H1 (cell line): ENCODE results near the gene MRPS31. TPM values are rescaled to one million over a fixed set of nuclear protein-coding genes. Genes with fewer than 3 reads are reported as not detected.

ENCODE experiments used
- CTCF ChIA-PET: fragments of 300-600 bp; sonication (Branson Sonifier 250); formaldehyde crosslinking; loops from one replicate; lab custom pipeline; 2021; ENCODE audit not compliant: partially characterized antibody; lab: Charles Lee
- POLR2A ChIA-PET: fragments of 300-600 bp; sonication (Branson Sonifier 250); formaldehyde crosslinking; loops from one replicate; lab custom pipeline; 2021; ENCODE audit warnings: inconsistent platforms; ENCODE audit not compliant: partially characterized antibody; lab: Charles Lee
- DNase-seq, 2 experiments: peaks; one replicate each; pipeline versions ENCODE4 v3.0.0 to v3.0.0-alpha.2; 2010 to 2022; ENCODE audit warnings: low spot score in 2 of 2, low read depth in 1 of 2, mixed read lengths in 1 of 2
- FAIRE-seq: peaks from 2 replicates; lab custom pipeline; 2011; peaks lifted over from hg19 to GRCh38; lab: Jason Lieb, UNC
- H2AFZ ChIP-seq: 2 replicates; pipeline ENCODE4 v1.8.1; 2012; ENCODE audit warnings: low read length, inconsistent platforms
- H2AK5ac ChIP-seq: 2 replicates; pipeline ENCODE4 v1.6.1; 2013; ENCODE audit warnings: low read depth, low read length
- H2BK120ac ChIP-seq: replicated peaks from 2 replicates; pipeline ENCODE3; 2013; ENCODE audit warnings: low read depth, low read length, inconsistent platforms
- H2BK12ac ChIP-seq: 2 replicates; pipeline ENCODE4 v1.6.1; 2013; ENCODE audit warnings: low read depth, low read length
- H2BK15ac ChIP-seq: 2 replicates; pipeline ENCODE4 v1.6.1; 2013; ENCODE audit warnings: low read length
- H2BK20ac ChIP-seq: 2 replicates; pipeline ENCODE4 v1.6.1; 2013; ENCODE audit warnings: low read length
- H2BK5ac ChIP-seq: 2 replicates; pipeline ENCODE4 v1.6.1; 2013; ENCODE audit warnings: low read depth, low read length
- H3K14ac ChIP-seq: 2 replicates; pipeline ENCODE4 v1.6.1; 2013; ENCODE audit warnings: inconsistent platforms; ENCODE audit not compliant: insufficient read length
- H3K18ac ChIP-seq: 2 replicates; pipeline ENCODE4 v1.6.1; 2013; ENCODE audit warnings: low read length; ENCODE audit errors: extremely low read depth
- H3K23ac ChIP-seq: 2 replicates; pipeline ENCODE4 v1.6.1; 2013; ENCODE audit warnings: inconsistent platforms; ENCODE audit not compliant: insufficient read length
- H3K23me2 ChIP-seq: 2 replicates; pipeline ENCODE4 v1.6.1; 2013; ENCODE audit warnings: low read depth, low read length
- H3K27ac ChIP-seq: 2 replicates; pipeline ENCODE4 v1.6.1; 2011; ENCODE audit warnings: low read depth, low read length, inconsistent platforms
- H3K27me3 ChIP-seq, 4 experiments: replicated peaks in 1 of 4; 1 replicate in 1 of 4; 2 replicates in 3 of 4; pipeline versions ENCODE4 v1.6.1 to v1.8.1; 2011 to 2013; ENCODE audit warnings: low read length in 3 of 4, mild to moderate bottlenecking in 3 of 4, inconsistent platforms in 2 of 4, mixed read lengths in 2 of 4, moderate library complexity in 1 of 4; ENCODE audit not compliant: control insufficient read depth in 3 of 4, insufficient read depth in 3 of 4; ENCODE audit errors: extremely low read depth in 1 of 4
- H3K36me3 ChIP-seq, 4 experiments: 2 replicates each; pipeline versions ENCODE4 v1.6.1 to v1.8.1; 2011 to 2013; ENCODE audit warnings: mild to moderate bottlenecking in 4 of 4, low read length in 3 of 4, moderate library complexity in 2 of 4, control low read depth in 1 of 4, inconsistent platforms in 1 of 4; ENCODE audit not compliant: insufficient read depth in 4 of 4, control insufficient read depth in 2 of 4
- H3K4ac ChIP-seq: replicated peaks from 2 replicates; pipeline ENCODE3; 2013; ENCODE audit warnings: low read length, low read depth, mixed read lengths, inconsistent platforms; ENCODE audit not compliant: insufficient read length
- H3K4me1 ChIP-seq, 4 experiments: replicated peaks in 1 of 4; 1 replicate in 1 of 4; 2 replicates in 3 of 4; pipeline versions ENCODE4 v1.6.1 to v1.8.1; 2011 to 2013; ENCODE audit warnings: low read length in 3 of 4, inconsistent platforms in 2 of 4, mixed read lengths in 1 of 4; ENCODE audit not compliant: insufficient read depth in 4 of 4, control insufficient read depth in 3 of 4
- H3K4me2 ChIP-seq, 2 experiments: 2 replicates each; pipeline versions ENCODE4 v1.6.1 to v1.8.1; 2011 to 2013; ENCODE audit warnings: low read depth in 2 of 2, low read length in 2 of 2, control low read depth in 1 of 2, inconsistent platforms in 1 of 2, mild to moderate bottlenecking in 1 of 2; ENCODE audit not compliant: insufficient read depth in 1 of 2
- H3K4me3 ChIP-seq, 4 experiments: fragments of 200-600, 300-600 bp in 1 of 4; sonication (generic), shearing (Covaris generic), sonication (Bioruptor Twin) in 1 of 4; 2 replicates each; pipeline versions ENCODE4 v1.5.1 to v1.8.1; 2011 to 2016; ENCODE audit warnings: low read length in 4 of 4, low read depth in 3 of 4, control low read depth in 2 of 4, inconsistent platforms in 2 of 4, mild to moderate bottlenecking in 2 of 4, mixed read lengths in 1 of 4, moderate library complexity in 1 of 4; ENCODE audit not compliant: insufficient read depth in 2 of 4; ENCODE audit errors: extremely low read depth in 1 of 4
- H3K56ac ChIP-seq: replicated peaks from 2 replicates; pipeline ENCODE3; 2013; ENCODE audit warnings: low read depth, mild to moderate bottlenecking, mixed read lengths, low read length, inconsistent platforms; ENCODE audit not compliant: insufficient read length
- H3K79me1 ChIP-seq: 2 replicates; pipeline ENCODE4 v1.6.1; 2013; ENCODE audit warnings: low read depth, low read length, control low read depth
- H3K79me2 ChIP-seq, 2 experiments: 2 replicates each; pipeline versions ENCODE4 v1.6.1 to v1.8.1; 2012 to 2013; ENCODE audit warnings: low read length in 2 of 2, mild to moderate bottlenecking in 2 of 2, inconsistent platforms in 1 of 2; ENCODE audit not compliant: insufficient read depth in 2 of 2, control insufficient read depth in 1 of 2
- H3K9ac ChIP-seq, 4 experiments: replicated peaks in 1 of 4; 1 replicate in 1 of 4; 2 replicates in 3 of 4; pipeline versions ENCODE4 v1.6.1 to v1.8.1; 2011 to 2013; ENCODE audit warnings: low read depth in 3 of 4, low read length in 3 of 4, control low read depth in 2 of 4, mild to moderate bottlenecking in 2 of 4, moderate library complexity in 2 of 4, inconsistent platforms in 1 of 4; ENCODE audit errors: extremely low read depth in 1 of 4
- H3K9me3 ChIP-seq, 2 experiments: 2 replicates each; pipeline versions ENCODE4 v1.6.1 to v1.8.1; 2012 to 2013; ENCODE audit warnings: mild to moderate bottlenecking in 2 of 2, moderate library complexity in 2 of 2, control low read depth in 1 of 2, inconsistent platforms in 1 of 2, low read depth in 1 of 2, low read length in 1 of 2, mixed read lengths in 1 of 2; ENCODE audit not compliant: insufficient read depth in 2 of 2
- H4K20me1 ChIP-seq, 2 experiments: replicated peaks in 1 of 2; 2 replicates each; pipeline versions ENCODE3 to v1.8.1; 2011 to 2013; ENCODE audit warnings: inconsistent platforms in 2 of 2, low read length in 2 of 2, mild to moderate bottlenecking in 1 of 2; ENCODE audit not compliant: insufficient read depth in 2 of 2, control insufficient read depth in 1 of 2
- H4K5ac ChIP-seq: 2 replicates; pipeline ENCODE4 v1.6.1; 2013; ENCODE audit warnings: low read length, low read depth, mixed read lengths, inconsistent platforms; ENCODE audit not compliant: insufficient read length
- H4K8ac ChIP-seq: 2 replicates; pipeline ENCODE4 v1.8.0; 2013; ENCODE audit warnings: mild to moderate bottlenecking, moderate library complexity, low read length, inconsistent platforms; ENCODE audit not compliant: insufficient read depth; ENCODE audit errors: extremely low read depth
- H4K91ac ChIP-seq: replicated peaks from 2 replicates; pipeline ENCODE3; 2013; ENCODE audit warnings: low read length, mixed read lengths, inconsistent platforms; ENCODE audit not compliant: insufficient read length
- BACH1 ChIP-seq: IDR thresholded peaks from 2 replicates; pipeline ENCODE4 v1.6.1; 2012; ENCODE audit warnings: low read length, improper control_type of control experiment
- HDAC2 ChIP-seq, 2 experiments: fragments of 300-600 bp in 1 of 2; sonication (generic) in 1 of 2; IDR thresholded peaks; 2 replicates each; pipeline ENCODE4 v1.6.1; 2011 to 2012; ENCODE audit warnings: low read depth in 2 of 2, low read length in 2 of 2, mild to moderate bottlenecking in 2 of 2, moderate library complexity in 2 of 2, borderline replicate concordance in 1 of 2, inconsistent platforms in 1 of 2
- SRF ChIP-seq: IDR thresholded peaks from 2 replicates; pipeline ENCODE4 v1.6.1; 2011; ENCODE audit warnings: mild to moderate bottlenecking, low read depth, low read length, moderate library complexity
- ZNF274 ChIP-seq: IDR thresholded peaks from 2 replicates; pipeline ENCODE4 v1.7.0; 2012; ENCODE audit warnings: low read length, borderline replicate concordance; ENCODE audit errors: extremely low read depth
- WGBS, 2 experiments: shearing (Covaris generic) in 1 of 2; methylation state at CpG; one replicate each; pipeline versions ENCODE4 v1.1.6 to v1.1.7; 2013 to 2015; ENCODE audit warnings: low lambda C conversion rate in 2 of 2, mixed read lengths in 2 of 2, inconsistent platforms in 1 of 2, low coverage in 1 of 2, missing lambda C conversion rate in 1 of 2; ENCODE audit not compliant: insufficient replicate concordance in 2 of 2, insufficient coverage in 1 of 2, insufficient read length in 1 of 2; ENCODE audit errors: extremely low coverage in 1 of 2, missing lambda C conversion rate in 1 of 2; 5-methylcytosine and 5-hydroxymethylcytosine counted together
- polyA plus RNA-seq, 7 experiments: library from polyadenylated mRNA; depleted of rRNA in 3 of 7; stranded (reverse) in 5 of 7; unstranded in 2 of 7; fragments of >200 nt in 5 of 7; fragments of 200-250 nt in 2 of 7; gene quantifications; 1 replicate in 5 of 7; 2 replicates in 1 of 7; 4 replicates in 1 of 7; pipeline versions ENCODE4 v1.2.1 to v1.2.3, GENCODE V29; 2011 to 2013; ENCODE audit warnings: missing spikeins in 2 of 7, mixed read lengths in 2 of 7
- total RNA-seq: library from RNA; stranded (reverse); fragmentation: NEBNext Ultra II Directional; extraction: Animal tissue kit (Norgen Biotek cat#: 25700); gene quantifications from 2 replicates; pipeline ENCODE4 v1.2.1, GENCODE V29; 2021

The MRPS31 gene
- total and polyA plus RNA-seq, 2 of the 8 experiments (the other 6 are each of a cell fraction or from before 2014, with no cell fraction given), result 13.6 to 33.3 TPM

- no peak overlapping the region for H4K8ac ChIP-seq
- no peaks in the 10 kb centered on the region for H3K79me2 ChIP-seq
- ChIA-PET CTCF (interaction anchor here (0.7 to 8.2 kb wide), 19 partner anchors 13 to 999 kb away, joined by 3 to 74 read pairs (median 3); no protein-coding TSS in a partner anchor), POLR2A (interaction anchor here (1.1 to 2.1 kb wide), 5 partner anchors 11 to 28 kb away, joined by 3 to 8 read pairs (median 6); no protein-coding TSS in a partner anchor)
- H3K9ac ChIP-seq, result peak overlapping the region in 1 of 4 experiments; percentile 14; a peak in 2 of 7 replicates
- H3K14ac ChIP-seq, result no peak overlapping the region
- FAIRE-seq (no peak), DNase-seq (no peak)
- no peak overlapping the region for H2AFZ ChIP-seq
- H4K5ac ChIP-seq, result peak overlapping the region; percentile 66
- peak overlapping the region; percentile 69 for H3K4ac ChIP-seq
- no peak overlapping the region; the same call in 1 of the 2 replicates for H2AK5ac ChIP-seq
- H3K4me1 ChIP-seq, result peaks cover 12 to 15% (median 14%) of the 10 kb centered on the region in 4 experiments
- peak overlapping the region; percentile 20 for H3K56ac ChIP-seq
- no peaks in the 10 kb centered on the region for H3K79me1 ChIP-seq
- H2BK12ac ChIP-seq, result peak overlapping the region; percentile 93
- H3K36me3 ChIP-seq, result no peaks in the 10 kb centered on the region
- H3K27me3 ChIP-seq, result no peaks in the 10 kb centered on the region
- H2BK15ac ChIP-seq, result peak overlapping the region; percentile 54
- H3K27ac ChIP-seq, result peak overlapping the region; percentile 67; the same call in 1 of the 2 replicates
- H3K4me3 ChIP-seq, result peak overlapping the region; percentile 2 to 38 (median 26); a peak in 7 of 8 replicates
- peak overlapping the region; percentile 77 for H2BK20ac ChIP-seq
- TF ChIP-seq SRF, result no peak
- TF ChIP-seq HDAC2 (IDR thresholded peaks at IDR 0.05; ENCODE audit: borderline replicate concordance in 1 of 2, low read depth in 2 of 2, low read length in 2 of 2), result no peak
- no peak for TF ChIP-seq ZNF274
- TF ChIP-seq BACH1, result no peak
- no peaks in the 10 kb centered on the region for H3K9me3 ChIP-seq
- H3K23ac ChIP-seq, result no peak overlapping the region
- WGBS, 2 experiments, result 39% methylated on average over 7 of the region's 7 CpGs; no CpG with 5 or more reads in 1 of the 2 experiments
- peak overlapping the region; percentile 80 for H2BK120ac ChIP-seq
- peak overlapping the region; percentile 64 for H2BK5ac ChIP-seq
- H4K20me1 ChIP-seq, result no peaks in the 10 kb centered on the region
- peak overlapping the region; percentile 91 for H4K91ac ChIP-seq
- H3K4me2 ChIP-seq, result peak overlapping the region; percentile 66 to 88
- H3K23me2 ChIP-seq, result peaks cover 3% of the 10 kb centered on the region
- H3K18ac ChIP-seq, result peak overlapping the region; percentile 81
Measured at GRCh38 chr13:40681341-40682146, 89.4 kb downstream of the MRPS31 start.
